CD1c-positive myeloid dendritic cell (primary cell): ENCODE results near the gene ZNF638.

Experiments
- DNase-seq: peaks from one replicate; pipeline ENCODE4 v3.0.0-alpha.2; 2016; ENCODE audit errors: extremely low spot score

ZNF638 gene

DNA sequence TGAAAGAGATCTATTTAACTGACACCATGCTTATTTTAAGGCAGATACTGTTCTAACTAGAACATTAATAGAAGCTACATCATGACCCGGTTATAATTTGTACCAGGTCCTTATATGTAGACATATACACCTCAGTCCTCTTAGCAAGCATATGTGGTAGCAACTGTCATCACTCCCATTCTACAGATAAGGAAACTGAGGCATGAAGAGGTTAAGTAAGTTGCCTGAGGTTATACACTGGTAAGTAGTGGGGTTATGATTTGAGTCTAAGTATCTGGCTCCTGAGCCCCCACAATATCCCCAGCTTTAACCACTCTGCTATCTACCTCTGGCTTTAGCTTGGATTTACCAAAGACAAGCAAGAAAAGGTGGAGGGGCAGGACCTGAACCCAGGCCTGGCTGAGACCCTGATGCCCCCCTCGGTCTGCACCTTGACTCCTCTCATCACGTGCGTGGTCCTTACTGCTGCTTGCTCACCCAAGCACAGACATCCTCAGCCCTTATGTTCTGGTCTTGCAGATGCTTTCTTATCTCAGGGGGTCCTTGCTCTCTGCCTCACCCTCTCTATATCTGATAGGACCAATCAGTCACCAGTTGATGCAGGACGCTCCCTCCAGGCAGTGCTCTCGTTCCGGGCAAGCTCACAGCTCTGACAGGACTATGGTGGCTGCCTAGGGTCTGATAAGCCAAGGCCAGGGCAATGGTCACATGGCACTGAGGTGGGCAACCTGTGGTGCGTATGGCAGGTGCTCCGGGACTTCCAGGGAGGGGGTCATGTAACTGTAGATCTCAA is 125.7 kb downstream of the ZNF638 start:
- DNase-seq = no peak

DNA sequence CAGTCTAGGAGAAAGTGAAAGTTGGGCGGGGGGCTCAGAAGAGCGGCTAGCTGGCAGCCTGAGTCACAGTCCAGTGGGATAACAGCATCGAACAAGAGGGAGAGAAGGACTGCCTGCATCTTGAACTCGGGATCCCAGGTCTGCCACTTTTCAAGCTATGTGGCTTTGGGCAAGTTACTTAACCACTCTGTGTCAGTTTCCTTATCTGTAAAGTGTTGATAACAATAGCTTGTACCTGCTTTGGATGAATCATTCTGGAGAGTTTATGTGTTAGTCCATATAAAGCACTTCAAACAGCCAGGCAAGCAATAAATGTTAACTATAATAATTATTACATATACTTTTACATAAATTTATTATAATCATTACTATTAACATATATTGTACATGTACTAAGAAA is 126.3 kb downstream of the ZNF638 start:
- DNase-seq = no peak

DNA sequence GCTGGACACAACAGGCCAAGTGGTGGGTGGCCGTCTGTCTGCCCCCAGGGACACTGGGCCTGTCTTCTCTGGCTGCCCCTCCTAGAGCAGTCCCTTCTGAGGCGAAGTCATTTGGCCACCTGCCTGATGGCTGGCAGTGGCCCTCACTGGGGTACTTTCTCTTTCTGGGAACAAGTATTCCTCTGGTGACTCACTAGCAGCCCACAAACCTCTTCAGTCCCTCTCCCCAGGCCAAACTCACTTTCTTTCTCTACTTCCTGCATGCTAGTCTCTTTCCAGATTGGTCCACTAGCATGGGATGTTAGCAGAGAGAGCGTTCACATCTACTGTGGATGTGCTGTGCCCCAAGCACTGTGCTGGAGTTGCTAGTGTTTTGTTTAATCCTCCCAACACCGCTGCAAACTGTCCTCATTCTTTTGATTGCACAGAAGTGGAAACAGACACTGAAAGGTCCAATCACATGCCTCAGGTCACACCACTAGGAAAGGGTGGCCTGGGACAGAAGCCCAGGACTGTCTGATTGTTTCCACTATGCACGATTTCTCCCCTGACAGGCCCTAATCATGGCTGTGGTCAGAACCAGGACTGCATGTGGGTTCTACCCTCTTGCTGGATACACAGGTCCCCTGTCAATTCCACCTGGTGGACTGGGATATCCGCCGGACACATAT is 127.0 kb downstream of the ZNF638 start:
- no peak for DNase-seq

DNA sequence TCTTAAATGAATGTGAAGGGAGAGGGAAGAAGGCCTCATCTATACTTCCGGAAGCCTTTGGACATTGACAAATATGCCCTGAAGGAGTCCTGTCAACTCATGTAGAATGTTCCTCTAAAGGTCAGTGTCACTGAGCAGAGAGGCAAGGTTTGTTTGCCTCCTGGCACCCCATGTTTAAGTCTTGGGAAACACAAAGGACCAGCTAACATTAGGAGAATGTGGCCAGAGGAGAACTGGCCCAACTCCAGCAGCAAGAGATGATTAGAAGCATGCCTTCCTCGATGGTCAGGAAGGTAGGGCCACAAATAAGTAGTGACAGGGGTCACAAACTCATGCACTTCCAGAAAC is 127.5 kb downstream of the ZNF638 start:
- DNase-seq = no peak

DNA sequence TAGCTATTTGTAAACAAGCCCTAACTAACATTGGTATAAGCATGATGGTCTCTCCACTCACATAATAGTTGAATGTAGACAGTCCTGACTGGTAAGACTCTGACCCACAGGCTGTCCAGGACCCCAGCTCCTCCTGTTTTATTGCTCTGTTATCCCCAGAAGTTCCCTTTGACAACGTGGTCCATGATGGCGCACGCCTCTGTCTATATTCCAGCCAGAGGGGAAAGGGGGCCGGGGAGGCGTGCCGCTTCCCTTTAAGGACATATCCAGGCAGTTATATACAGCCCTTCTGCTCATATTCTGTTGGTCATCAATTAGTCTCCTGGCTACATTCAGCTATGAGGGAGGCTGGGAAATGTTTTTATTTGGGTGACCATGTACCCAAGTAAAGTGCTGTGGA is 128.5 kb downstream of the ZNF638 start:
- no peak for DNase-seq

DNA sequence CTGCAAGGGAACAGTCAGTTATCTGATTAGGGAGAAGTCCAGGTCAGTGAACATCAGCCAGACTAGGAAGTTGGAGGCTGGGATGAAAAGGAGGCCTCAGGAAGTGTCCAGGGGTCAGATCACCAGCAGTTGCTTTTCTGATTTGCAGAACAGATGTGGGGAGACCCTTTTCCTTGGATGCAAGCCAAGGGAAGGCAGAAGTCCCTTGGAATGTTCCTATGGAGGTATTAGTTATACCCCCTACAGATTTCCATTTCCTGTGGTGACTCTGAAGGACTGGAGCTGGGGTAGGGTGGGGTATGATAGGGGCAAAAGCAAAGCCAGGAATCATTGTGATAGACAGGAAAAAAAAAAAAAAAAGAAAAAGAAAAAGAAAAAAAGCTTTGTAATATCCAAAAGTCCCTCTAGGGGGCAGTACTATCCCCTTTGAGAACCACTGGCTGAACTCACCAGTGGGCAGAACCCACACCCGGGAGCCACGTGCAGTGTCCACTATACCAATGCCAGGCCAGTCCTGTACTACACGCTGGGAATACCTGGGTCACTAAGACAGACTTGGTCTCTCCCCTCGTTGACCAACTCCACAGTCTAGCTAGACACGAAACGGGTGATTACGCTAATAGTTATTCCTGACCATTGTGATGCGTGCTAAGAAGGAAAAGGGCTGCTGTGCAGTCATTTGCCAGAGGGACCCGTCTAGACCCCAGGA is 129.2 kb downstream of the ZNF638 start:
- peak; percentile 61 for DNase-seq

DNA sequence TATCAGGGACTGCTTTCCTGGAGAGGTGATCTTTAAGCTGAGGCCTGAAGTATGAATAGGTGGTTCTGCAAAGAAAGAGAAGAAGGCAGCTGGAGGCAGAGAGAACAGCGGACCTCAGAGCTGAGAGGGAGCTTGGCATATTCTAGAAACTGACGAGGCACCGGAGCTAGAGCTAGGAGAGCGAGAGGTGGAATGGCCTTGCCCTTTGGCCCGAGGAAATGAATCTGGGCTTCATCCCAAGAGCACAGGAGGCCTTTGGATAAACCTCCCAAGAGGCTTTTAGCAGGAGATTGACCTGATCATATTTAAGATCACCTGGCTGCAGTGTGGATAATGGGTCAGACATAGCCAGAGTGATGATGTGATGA is 129.7 kb downstream of the ZNF638 start:
- no peak for DNase-seq

DNA sequence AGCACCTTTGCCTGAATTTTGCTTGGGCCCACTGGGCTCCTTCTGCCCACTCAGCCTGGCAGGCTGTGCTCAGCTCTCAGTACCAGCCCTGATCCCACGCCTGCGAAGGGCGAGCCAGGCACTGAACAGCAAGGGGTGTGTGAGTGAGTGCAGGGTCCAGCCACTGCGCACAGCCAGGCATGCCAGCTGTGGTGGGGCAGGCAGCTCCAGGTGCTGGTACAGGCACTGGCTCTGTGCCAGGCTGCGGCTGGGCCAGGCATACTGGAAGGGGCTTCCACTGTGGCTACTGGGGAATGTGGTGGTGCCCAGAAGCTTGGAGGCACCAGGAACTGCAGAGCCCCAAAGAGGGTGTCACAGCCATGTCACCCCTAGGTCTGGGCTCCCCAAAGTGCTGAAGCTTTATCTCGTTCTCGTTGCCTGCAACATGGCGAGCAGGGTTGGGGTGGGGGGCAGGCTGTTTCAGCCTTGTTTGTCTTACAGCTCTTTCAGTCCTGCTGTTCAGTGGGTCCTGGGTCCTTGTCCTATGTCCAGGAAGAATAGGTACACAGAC is 130.5 kb downstream of the ZNF638 start:
- DNase-seq = no peak

DNA sequence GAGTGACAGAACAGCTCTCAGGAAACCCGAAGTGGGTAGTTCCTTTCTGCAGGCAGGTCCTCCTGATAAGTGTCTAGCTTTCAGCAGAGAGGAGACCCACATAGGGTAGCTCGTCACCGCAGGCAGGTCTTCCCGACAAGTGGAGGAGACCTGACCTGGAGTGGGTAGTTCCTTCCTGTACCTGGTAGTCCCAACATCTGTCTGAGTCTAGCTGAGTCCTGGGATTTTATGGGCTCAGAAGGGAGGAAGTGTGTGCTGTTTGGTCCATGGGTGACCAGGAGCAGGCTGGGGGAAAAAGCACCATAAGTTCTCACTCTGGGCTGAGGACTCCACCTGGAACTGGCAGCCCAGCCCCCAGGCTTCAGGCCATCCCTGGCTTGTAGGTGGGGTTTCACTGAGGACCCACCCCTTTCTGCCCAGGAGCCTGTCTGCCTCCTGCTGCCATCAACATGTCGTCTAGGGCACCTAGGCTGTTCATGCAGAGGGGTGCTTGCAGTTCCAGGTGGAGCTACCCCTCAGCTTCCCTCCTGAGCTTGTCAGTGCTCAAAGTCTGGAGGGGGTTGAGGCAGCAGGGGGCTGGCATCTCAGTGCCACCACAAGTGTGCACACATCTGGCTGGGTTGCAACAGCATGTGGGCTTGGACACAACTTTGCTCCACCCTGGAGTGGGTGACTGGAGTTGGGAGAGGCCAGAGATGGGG is 131.2 kb downstream of the ZNF638 start:
- no peak for DNase-seq

DNA sequence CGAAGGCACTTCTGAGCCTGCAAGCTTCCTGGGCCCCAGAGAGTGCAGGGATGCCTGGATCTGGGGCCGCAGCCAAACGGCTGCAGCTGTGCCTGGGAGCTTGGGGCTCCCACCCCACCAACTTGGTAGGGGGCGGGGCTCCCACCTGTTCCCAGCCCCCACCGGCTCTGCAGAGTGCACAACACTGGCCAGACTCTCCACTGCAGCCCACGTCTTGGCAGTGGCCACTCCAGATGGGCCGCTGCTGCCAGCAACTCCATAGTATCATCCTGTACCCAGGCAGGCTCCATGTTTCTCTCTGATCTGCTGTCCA is 131.7 kb downstream of the ZNF638 start:
- no peak for DNase-seq

DNA sequence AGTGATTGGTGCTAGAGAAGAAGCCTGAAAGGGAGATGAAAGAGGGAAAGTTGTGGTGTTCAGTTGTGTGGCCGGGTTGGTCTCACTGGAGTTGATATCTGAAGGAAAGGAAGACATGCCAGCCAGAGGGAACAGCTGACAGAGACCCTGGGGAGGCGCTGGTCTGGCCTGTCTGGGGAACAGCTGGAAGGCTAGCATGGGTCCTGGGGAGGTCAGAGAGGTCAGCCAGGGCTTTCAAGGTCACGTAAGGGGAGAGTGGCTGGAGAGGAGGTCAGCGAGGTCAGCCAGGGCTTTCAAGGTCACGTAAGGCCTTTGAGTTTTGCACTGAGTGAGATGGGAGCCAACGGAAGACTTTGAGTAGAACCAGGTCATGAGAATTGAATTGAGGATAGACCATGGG is 132.8 kb downstream of the ZNF638 start:
- no peak for DNase-seq

DNA sequence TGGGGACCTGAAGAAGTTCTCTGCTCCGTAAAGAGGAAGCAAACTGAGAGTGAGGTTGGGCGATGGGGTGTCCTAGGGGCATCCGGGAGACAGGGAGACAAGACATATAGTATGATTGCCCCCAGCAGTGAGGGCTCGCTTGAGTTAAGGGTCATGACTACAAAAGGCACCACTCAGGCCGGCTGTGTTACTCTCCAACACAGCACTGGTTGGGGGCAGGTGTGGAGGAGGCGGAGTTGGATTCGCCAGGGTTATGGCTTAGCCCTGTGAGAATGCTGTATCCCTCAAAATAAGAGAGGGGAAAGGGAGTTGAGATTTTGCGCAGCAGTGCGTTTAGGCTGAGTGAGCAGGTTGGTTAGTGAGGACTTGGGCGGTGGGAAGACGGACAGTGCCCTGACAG is 133.8 kb downstream of the ZNF638 start:
- DNase-seq = no peak

DNA sequence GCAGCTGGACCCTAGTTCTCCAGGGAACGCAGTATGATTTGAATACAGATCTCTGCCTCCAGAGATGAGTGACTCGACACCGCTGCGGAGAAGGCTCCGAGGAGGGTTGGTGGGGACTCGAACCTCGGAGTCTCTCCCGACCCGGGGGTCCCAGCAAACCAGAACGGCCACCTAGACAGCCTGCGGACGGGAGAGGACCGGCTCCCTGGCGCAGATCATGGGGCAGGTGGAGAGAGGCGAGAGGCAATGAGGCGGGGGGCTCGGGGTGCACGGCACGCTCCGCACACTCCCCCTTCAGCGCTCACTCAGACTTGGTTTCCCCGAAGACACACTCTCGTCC is 134.3 kb downstream of the ZNF638 start:
- no peak for DNase-seq

DNA sequence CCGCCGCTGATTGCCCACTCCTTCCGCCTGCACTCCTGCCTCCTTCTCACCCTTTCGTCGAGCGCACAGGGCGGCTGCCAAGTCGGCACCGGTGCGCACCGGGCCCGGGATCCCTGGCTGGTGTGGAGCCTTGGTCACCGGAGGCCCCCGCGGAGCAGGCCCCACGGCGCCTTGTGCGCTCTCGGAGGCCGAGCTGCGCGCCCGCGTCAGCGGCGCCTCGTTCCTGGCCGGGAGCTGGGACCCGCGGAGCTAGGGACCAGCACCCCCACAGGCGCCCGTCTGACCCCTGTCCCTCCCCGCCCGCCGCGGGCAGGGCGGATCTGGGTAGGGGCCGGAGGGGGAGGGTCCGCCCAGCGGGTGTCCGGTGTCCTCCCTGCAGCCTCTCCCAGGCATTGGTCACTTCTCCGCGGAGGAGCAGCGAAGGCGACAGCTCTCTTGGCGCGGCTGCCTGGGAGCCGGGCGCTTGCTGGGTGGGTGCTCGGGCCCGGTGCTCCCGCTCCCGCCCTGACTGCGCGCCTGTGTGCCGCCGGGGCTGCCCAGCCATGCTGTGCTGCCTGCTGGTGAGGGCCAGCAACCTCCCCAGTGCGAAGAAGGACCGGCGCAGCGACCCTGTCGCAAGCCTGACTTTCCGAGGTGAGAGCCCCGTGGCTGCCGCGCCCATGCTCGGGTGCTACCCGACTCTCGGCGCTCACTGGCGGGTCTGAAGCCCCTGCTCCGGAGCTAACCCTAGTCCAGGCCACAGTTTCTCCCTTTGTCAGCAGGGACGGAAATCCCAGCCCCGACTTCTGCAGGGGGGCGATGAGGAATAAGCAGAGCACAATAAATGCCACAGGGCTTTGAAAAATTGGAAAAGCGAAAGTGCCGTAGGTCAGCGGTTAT is 135.0 kb downstream of the ZNF638 start:
- peak; percentile 40 for DNase-seq

DNA sequence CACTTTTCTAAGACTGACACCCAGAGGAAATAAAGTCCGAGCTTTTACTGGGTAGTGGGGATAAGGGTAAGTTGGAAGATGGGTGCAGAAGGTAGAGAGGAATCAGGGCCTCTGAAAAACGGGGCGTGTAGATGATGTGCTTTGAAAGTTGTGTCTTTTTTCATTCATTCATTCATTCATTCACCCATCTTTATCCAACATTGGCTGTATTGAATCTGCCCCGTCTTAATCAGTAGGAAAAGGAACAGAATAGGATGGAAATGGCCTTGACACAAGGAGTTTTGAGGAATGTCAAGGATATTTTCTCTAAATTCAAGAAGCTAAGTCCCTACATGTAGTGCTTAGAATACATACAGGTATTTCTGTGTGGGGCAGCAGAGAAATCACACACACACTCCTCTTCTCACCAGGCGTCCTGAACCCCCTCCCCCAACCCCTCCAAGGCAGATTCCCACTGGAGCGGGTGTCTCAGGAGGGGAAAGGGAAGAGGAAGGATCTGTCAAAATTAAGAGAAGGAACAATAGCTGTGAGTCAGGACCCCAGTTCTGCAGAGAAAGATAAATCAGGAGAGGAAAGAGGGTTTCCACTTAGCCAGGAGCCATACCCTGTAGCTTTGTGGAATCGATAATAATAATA is 135.7 kb downstream of the ZNF638 start:
- no peak for DNase-seq

DNA sequence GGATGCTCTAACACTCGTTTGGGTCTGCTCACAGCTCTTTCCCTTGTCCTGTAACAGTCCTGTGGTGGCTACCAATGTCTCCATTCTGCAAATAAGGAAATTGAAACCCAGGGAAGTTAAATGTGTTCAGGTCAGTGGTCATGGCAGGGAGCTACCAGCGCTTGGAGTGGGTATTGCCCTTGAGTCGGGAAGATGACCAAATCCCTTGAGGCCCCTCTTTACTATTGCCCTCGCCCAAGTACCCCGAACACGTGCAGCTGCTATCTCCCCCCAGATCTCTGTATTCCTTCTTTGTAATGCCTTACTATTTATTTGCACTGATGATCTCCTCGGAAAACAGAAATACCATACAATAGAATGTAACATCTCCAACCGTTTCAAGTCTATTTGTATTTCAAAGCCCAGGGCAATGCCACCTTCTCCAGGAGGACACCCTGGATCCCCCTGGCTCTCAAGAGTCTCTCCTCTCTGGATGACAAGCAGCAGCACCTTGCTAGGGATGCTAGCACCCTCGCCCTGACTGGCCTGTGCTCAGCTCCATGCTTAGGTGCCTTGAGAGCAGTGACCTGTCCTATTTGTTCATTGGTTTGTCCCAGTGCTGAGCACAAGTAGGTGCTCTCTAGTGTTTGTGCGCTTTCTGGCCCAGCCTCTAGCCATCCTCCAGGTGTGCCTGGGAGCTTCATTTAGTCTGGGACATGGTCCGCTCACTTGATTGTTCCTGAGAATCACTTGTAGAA is 136.9 kb downstream of the ZNF638 start:
- DNase-seq = no peak

DNA sequence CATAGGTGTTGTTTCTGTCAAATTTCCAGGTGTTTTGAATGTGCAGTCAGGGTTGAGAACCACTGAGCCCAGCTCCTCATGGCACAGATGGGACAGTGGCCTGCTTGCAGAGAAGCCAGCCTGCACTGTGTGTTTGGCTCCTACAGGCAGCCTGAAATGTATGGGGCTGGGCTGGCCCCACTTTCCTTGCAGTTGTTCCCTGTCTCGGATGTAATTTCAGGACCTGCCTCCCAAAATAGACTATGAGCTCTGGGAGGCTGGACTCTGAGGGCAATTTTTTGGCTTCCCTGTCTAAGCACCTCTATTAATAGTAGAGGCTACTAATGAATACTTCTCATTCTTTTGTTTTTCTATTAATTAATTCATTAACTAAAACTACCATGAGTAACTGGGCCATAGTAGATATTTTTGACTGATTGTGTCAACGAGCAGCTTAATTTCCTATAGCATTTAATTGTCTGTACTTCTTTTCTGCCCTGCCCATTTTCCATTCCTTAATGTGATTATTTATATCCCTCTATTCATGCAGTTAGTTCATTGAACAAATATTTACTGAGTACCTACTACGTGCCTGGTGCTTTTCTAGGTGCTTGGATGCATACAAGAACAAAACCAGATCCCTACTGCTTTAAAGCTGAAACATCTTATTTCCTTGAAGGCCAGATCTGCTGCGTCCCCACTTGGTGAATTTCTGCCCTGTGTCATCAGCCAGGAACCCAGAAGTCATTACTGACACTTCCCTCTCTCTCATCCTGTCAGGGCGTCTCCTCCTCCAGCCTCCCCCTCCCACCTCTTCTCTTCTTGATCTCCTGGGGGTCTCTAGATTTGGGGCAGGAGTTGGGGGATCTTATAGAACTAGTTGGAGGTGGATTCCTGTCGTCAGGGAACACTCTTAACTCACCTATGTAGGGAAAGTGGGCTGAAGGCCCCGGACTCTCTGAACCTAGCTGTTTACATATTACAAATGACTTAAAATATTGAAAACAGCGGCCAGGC is 138.1 kb downstream of the ZNF638 start:
- no peak for DNase-seq

DNA sequence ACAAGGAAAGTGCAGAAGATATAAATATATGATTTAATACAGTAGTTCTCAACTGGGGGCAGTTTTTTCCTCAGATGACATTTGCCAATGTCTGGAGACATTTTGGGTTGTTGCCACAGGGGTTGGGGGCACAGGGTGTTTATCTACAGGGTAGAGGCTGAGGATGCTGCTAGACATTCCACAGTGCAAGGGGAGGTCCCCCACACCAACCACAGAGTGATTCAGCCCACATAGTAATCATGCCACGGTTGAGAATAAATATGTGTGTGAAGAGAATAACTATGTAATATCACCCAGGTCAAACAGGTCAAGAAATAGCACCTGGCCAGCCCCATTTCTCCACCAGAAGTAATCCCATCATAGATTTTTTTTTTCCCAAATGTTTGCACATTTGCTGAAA is 139.7 kb downstream of the ZNF638 start:
- no peak for DNase-seq

DNA sequence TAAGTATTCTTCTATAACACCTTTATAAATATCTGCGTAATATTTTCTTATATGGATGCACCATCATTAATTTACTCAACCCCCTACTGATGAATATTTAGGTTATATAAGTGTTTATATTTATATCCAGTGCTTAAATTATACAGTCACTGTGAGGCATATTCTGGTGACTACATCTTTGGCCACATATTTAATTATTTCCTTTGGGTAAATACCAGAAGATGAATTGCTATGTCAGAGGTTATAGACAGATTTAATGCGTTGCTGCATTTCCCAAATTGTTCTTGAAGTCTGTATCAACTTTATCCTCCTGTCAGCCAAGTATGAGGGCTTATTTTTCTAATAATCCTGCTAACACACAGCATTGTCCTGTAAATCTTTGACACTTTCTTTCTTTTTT is 140.4 kb downstream of the ZNF638 start:
- DNase-seq = no peak
